Astrocyte (in vitro differentiated cells and primary cell): ENCODE data around the gene GLA. TPM values are rescaled to one million over a fixed set of nuclear protein-coding genes. Genes with fewer than 3 reads are reported as not detected.
A peak's percentile ranks its signal among the peaks of the same experiment; 100 is the strongest.

Experiments used
- DNase-seq: peaks from one replicate; pipeline ENCODE4 v3.0.0-alpha.2; 2010; ENCODE audit warnings: low read depth
- FAIRE-seq: peaks from 2 replicates; lab custom pipeline; 2011; peaks lifted over from hg19 to GRCh38; lab: Jason Lieb, UNC
- H2AFZ ChIP-seq: 2 replicates; pipeline ENCODE4 v1.6.0; 2012; ENCODE audit warnings: low read depth, low read length, inconsistent platforms
- H3K27ac ChIP-seq: 2 replicates; pipeline ENCODE4 v1.5.1; 2011; ENCODE audit warnings: low read depth, low read length, inconsistent platforms
- H3K27me3 ChIP-seq: 2 replicates; pipeline ENCODE4 v1.6.0; 2011; ENCODE audit warnings: low read length, inconsistent platforms; ENCODE audit not compliant: insufficient read depth
- H3K36me3 ChIP-seq: 2 replicates; pipeline ENCODE4 v1.5.1; 2011; ENCODE audit warnings: low read length, inconsistent platforms; ENCODE audit not compliant: insufficient read depth
- H3K4me1 ChIP-seq: 2 replicates; pipeline ENCODE4 v1.5.1; 2011; ENCODE audit warnings: low read length, inconsistent platforms; ENCODE audit not compliant: insufficient read depth
- H3K4me2 ChIP-seq: 2 replicates; pipeline ENCODE4 v1.6.0; 2012; ENCODE audit warnings: low read length, inconsistent platforms
- H3K4me3 ChIP-seq: 2 replicates; pipeline ENCODE4 v1.5.1; 2011; ENCODE audit warnings: low read depth, mild to moderate bottlenecking, low read length, inconsistent platforms; ENCODE audit not compliant: insufficient read depth
- H3K79me2 ChIP-seq: 2 replicates; pipeline ENCODE4 v1.6.0; 2012; ENCODE audit warnings: mild to moderate bottlenecking, low read length, inconsistent platforms; ENCODE audit not compliant: insufficient read depth
- H3K9ac ChIP-seq: 2 replicates; pipeline ENCODE4 v1.6.0; 2012; ENCODE audit warnings: mild to moderate bottlenecking, low read length, inconsistent platforms
- H3K9me3 ChIP-seq: 2 replicates; pipeline ENCODE4 v1.5.1; 2012; ENCODE audit warnings: low read depth, mild to moderate bottlenecking, low read length, inconsistent platforms; ENCODE audit not compliant: insufficient read depth
- H4K20me1 ChIP-seq: 2 replicates; pipeline ENCODE4 v1.6.0; 2012; ENCODE audit warnings: low read length, inconsistent platforms; ENCODE audit not compliant: insufficient read depth
- H3K27ac Mint-ChIP-seq: one replicate; pipeline ENCODE4 v1.8.0; 2021; ENCODE audit warnings: mild to moderate bottlenecking, mixed read lengths; ENCODE audit not compliant: unreplicated experiment
- H3K27me3 Mint-ChIP-seq: one replicate; pipeline ENCODE4 v1.8.0; 2021; ENCODE audit warnings: low read depth, mixed read lengths; ENCODE audit not compliant: unreplicated experiment
- H3K36me3 Mint-ChIP-seq: one replicate; pipeline ENCODE4 v1.8.0; 2021; ENCODE audit warnings: low read depth, mixed read lengths; ENCODE audit not compliant: unreplicated experiment
- H3K4me1 Mint-ChIP-seq: one replicate; pipeline ENCODE4 v1.8.0; 2021; ENCODE audit warnings: low read depth, mixed read lengths; ENCODE audit not compliant: unreplicated experiment
- H3K4me3 Mint-ChIP-seq: one replicate; pipeline ENCODE4 v1.8.0; 2021; ENCODE audit warnings: mild to moderate bottlenecking, moderate library complexity, mixed read lengths; ENCODE audit not compliant: unreplicated experiment
- H3K9me3 Mint-ChIP-seq: one replicate; pipeline ENCODE4 v1.8.0; 2021; ENCODE audit warnings: mild to moderate bottlenecking, mixed read lengths; ENCODE audit not compliant: unreplicated experiment
- EZH2 ChIP-seq: IDR thresholded peaks from 2 replicates; pipeline ENCODE4 v1.6.1; 2012; ENCODE audit warnings: mild to moderate bottlenecking, low read length, inconsistent platforms; ENCODE audit not compliant: insufficient read depth
- total RNA-seq: library from RNA; stranded (reverse); gene quantifications from 2 replicates; pipeline ENCODE4 v1.2.1, GENCODE V29; 2021
- TF ChIP-seq, protein P1 (sequence below): IDR thresholded peaks from 2 replicates; pipeline ENCODE4 v1.5.1; 2011; ENCODE audit warnings: low read depth, mild to moderate bottlenecking, inconsistent platforms, low read length, moderate library complexity; ENCODE audit not compliant: insufficient read depth

Gene GLA
- total RNA-seq, 1 donor from 2014 or later: 51.9 TPM

DNA sequence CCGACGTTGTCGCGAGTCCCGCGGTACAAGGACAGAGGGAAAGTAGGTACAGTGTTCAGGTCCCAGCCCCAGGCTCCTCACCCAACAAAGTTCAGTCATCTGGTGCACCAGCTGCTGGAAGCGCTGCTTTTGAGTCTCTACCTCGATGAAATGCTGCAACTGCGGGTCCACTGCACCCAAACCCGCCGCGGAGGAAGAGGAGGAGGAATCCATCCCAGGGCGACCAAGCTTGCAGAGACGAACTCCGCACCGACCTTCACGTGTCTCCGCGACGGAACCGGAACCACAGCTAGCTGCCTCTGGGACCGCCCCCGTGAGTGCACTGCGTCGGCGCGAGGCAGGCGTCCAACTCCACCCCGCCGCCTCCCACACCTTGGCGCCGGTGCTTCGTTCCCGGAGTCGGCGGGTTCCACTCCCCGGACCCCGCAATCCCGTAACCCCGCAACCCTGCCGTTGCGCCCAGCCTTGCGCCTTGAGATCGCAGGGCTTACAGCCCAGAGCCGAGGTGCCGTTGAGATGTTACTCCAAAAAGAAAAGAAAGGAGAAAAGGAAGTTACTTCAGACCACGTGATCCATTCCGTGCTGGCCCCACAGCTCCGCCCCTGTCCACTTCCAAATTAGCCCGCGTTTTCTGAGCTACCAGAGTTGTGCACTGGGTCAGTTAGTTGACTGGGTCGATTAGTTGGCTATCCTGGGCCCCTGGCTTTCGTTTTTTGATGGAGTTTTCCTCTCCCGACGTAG, 59.1 kb downstream of the GLA start, which contains the start of gene TIMM8A:
Gene TIMM8A (minus strand): TSS at position 291 of the 741 bp plus-strand sequence. CDS start 78 bp downstream, at position 213.
- TF ChIP-seq EZH2: no peak
- TF ChIP-seq, protein P1, sequence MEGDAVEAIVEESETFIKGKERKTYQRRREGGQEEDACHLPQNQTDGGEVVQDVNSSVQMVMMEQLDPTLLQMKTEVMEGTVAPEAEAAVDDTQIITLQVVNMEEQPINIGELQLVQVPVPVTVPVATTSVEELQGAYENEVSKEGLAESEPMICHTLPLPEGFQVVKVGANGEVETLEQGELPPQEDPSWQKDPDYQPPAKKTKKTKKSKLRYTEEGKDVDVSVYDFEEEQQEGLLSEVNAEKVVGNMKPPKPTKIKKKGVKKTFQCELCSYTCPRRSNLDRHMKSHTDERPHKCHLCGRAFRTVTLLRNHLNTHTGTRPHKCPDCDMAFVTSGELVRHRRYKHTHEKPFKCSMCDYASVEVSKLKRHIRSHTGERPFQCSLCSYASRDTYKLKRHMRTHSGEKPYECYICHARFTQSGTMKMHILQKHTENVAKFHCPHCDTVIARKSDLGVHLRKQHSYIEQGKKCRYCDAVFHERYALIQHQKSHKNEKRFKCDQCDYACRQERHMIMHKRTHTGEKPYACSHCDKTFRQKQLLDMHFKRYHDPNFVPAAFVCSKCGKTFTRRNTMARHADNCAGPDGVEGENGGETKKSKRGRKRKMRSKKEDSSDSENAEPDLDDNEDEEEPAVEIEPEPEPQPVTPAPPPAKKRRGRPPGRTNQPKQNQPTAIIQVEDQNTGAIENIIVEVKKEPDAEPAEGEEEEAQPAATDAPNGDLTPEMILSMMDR: no peak

GRCh38 chrX:101347859-101348451, 59.8 kb downstream of the GLA start:
- Histone ChIP-seq H3K27ac (peak overlapping the region; percentile 90), H2AFZ (peak overlapping the region; percentile 94), H3K4me1 (peaks cover 4% of the 10 kb centered on the region), H3K79me2 (peaks cover 32% of the 10 kb centered on the region), H3K4me2 (peak overlapping the region; percentile 96), H3K9ac (peak overlapping the region; percentile 88), H3K4me3 (peak overlapping the region; percentile 88), H3K36me3 (peaks cover 4% of the 10 kb centered on the region), H3K27me3 (no peaks in the 10 kb centered on the region), H3K9me3 (no peaks in the 10 kb centered on the region), H4K20me1 (peaks cover 6% of the 10 kb centered on the region)
- Mint-ChIP-seq H3K36me3 (peaks cover 4% of the 10 kb centered on the region), H3K9me3 (no peaks in the 10 kb centered on the region), H3K4me1 (no peaks in the 10 kb centered on the region), H3K27me3 (no peaks in the 10 kb centered on the region), H3K27ac (peak overlapping the region; percentile 53), H3K4me3 (peak overlapping the region; percentile 89)
- FAIRE-seq (no peak), DNase-seq (peak; percentile 8)
- TF ChIP-seq EZH2: no peak
- TF ChIP-seq, protein P1: no peak

More for the DNA sequence above, 59.1 kb downstream of the GLA start, which contains the start of gene TIMM8A:
- peaks cover 4% of the 10 kb centered on the region for H3K36me3 ChIP-seq
- peaks cover 4% of the 10 kb centered on the region for H3K4me1 ChIP-seq
- peaks cover 6% of the 10 kb centered on the region for H4K20me1 ChIP-seq
- H3K9me3 Mint-ChIP-seq: no peaks in the 10 kb centered on the region
- peak within 1 kb of the TSS; percentile 53 for H3K27ac Mint-ChIP-seq
- H3K9ac ChIP-seq: peak within 1 kb of the TSS; percentile 88
- peak within 1 kb of the TSS; percentile 89 for H3K4me3 Mint-ChIP-seq
- peak within 1 kb of the TSS; percentile 96 for H3K4me2 ChIP-seq
- peak within 1 kb of the TSS; percentile 94 for H2AFZ ChIP-seq
- H3K9me3 ChIP-seq: no peaks in the 10 kb centered on the region
- H3K27me3 ChIP-seq: no peaks in the 10 kb centered on the region
- no peaks in the 10 kb centered on the region for H3K4me1 Mint-ChIP-seq
- peaks cover 32% of the 10 kb centered on the region for H3K79me2 ChIP-seq
- no peak for FAIRE-seq
- DNase-seq: peak; percentile 49
- H3K4me3 ChIP-seq: peak within 1 kb of the TSS; percentile 88
- H3K27me3 Mint-ChIP-seq: no peaks in the 10 kb centered on the region
- peak within 1 kb of the TSS; percentile 90 for H3K27ac ChIP-seq
- peaks cover 4% of the 10 kb centered on the region for H3K36me3 Mint-ChIP-seq

Other genes with a start within 250 kb of the GLA start
- 4.2 and 5.4 TPM in 2 replicates for gene DRP2, start 188.1 kb downstream of the GLA start, total RNA-seq
- 0.27 and 0.29 TPM in 2 replicates for gene TAF7L, start 116.6 kb downstream of the GLA start, total RNA-seq
- 16.7 and 18.5 TPM in 2 replicates for gene TIMM8A, start 59.2 kb downstream of the GLA start, total RNA-seq
- 0.43 and 0.79 TPM in 2 replicates for gene BTK, start 21.7 kb downstream of the GLA start, total RNA-seq
- 185 and 186 TPM in 2 replicates for gene RPL36A, start 16.9 kb downstream of the GLA start, total RNA-seq
- gene HNRNPH2, start 297 bp upstream of the GLA start, total RNA-seq: 47.5 and 48.9 TPM in 2 replicates
- 9.6 and 10.8 TPM in 2 replicates for gene ARMCX4, start 77.5 kb upstream of the GLA start, total RNA-seq
- 17.9 and 20.1 TPM in 2 replicates for gene ARMCX1, start 142.6 kb upstream of the GLA start, total RNA-seq
- gene ARMCX6, start 210.1 kb upstream of the GLA start, total RNA-seq: 68.0 and 71.2 TPM in 2 replicates
- gene ARMCX3, start 215.2 kb upstream of the GLA start, total RNA-seq: 108 and 109 TPM in 2 replicates